GM12891 (cell line): ENCODE results near the gene RPL35A.

Experiments
- POLR2A ChIP-seq: IDR thresholded peaks from 2 replicates; pipeline ENCODE4 v1.6.1; 2011; ENCODE audit warnings: low read depth, low read length, control low read depth
- POLR2AphosphoS5 ChIP-seq: IDR thresholded peaks from 2 replicates; pipeline ENCODE4 v1.6.1; 2011; ENCODE audit warnings: low read depth, low read length, control low read depth
- SPI1 ChIP-seq: IDR thresholded peaks from 2 replicates; pipeline ENCODE4 v1.6.1; 2011; ENCODE audit warnings: low read depth, low read length, control low read depth
- TAF1 ChIP-seq: IDR thresholded peaks from 2 replicates; pipeline ENCODE4 v1.6.1; 2011; ENCODE audit warnings: low read depth, low read length, control low read depth

GRCh38 chr3:197901626-197902025, 48.4 kb upstream of the RPL35A start:
- TF ChIP-seq POLR2A = no peak
- TF ChIP-seq POLR2AphosphoS5 = no peak
- no peak for TF ChIP-seq TAF1
- TF ChIP-seq SPI1 = no peak
